ENCODE data around the gene MBOAT1.

Gene MBOAT1

DNA sequence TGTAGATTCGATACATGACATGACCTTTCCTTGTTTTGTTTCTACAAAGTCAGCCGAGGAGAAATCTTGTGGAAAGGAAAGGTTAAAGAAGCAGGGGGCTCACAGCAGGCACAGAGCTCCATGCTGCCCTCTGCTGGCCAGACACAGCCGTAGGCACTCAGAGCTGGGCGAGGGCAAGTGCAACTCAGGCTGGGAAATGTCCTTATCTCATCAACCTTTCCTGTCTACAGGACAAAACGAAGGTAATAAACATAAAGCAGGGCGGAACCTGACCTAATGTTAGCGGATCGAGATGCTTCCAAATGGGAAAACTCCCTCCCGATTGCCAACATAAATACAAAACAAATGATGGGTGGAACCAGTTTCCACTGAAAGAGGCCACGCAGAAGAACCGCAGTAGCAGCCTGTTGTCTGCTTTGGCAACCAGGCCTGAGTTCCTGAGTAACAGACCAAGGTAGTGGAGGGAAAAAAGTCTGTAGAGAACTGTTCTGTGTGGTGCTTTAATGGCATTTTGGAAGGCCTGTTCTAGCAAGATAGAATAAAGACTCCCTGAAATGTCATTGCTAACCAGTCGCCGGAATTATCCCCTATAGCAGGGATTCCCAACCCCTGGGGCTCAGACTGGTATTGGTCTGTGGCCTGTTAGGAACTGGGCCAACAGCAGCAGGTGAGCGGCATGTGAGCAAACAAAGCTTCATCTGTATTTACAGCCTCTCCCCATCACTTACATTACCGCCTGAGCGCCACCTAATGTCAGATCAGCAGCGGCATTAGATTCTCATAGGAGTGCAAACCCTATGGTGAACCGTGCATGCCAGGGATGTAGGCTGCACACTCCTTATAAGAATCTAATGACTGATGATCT, 85.2 kb downstream of the MBOAT1 start:
- no peak overlapping the region for H3K4me3 ChIP-seq (ENCODE audit: insufficient read depth, low read depth, low read length, poor library complexity, severe bottlenecking)
- H3K27me3 ChIP-seq (replicated peaks; ENCODE audit: control insufficient read depth, insufficient read depth, low read length, poor library complexity, severe bottlenecking), result no peaks in the 10 kb centered on the region
- no peak overlapping the region for H3K27ac ChIP-seq (ENCODE audit: insufficient read depth, low read length, poor library complexity, severe bottlenecking)
- peaks cover 7% of the 10 kb centered on the region for H3K36me3 ChIP-seq (ENCODE audit: control insufficient read depth, insufficient read depth, low read length)
- no peaks in the 10 kb centered on the region for H3K9me3 ChIP-seq (ENCODE audit: control insufficient read depth, low read length)
- DNase-seq, result peak in 1 of 3 donors; percentile 28
- H3K4me1 ChIP-seq (ENCODE audit: control insufficient read depth, insufficient read depth, low read length, poor library complexity, severe bottlenecking), result no peaks in the 10 kb centered on the region

DNA sequence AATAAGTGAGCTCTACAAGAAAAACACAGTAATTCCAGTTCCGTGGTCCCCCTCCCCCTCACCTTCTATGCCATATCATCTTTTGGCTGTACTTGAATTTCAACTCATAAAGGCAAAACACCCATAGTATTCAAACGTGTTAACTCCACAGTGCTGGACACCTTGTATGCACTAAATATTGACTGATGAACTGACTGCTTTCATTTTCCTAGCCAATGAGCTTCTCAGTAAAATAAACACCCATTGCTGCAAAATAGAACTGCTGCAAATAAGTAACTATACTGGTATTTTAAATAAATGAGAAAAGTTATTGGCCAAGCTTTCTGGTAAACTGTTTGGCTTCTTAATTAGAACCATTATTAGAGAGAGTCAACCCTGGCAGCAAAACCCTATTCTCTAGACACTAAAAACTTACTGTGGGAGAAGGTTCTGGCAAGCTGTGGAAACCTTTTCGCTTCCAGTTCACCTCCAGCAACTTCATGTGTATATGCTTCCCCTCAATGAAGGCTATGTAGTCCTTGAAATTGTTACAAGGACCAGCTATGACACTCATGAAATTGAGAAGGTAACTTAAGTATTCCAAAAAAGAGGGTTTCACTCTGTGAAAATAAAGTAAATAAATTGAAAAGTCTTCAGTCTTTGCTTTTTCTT, 86.0 kb downstream of the MBOAT1 start:
- no peak overlapping the region for H3K4me3 ChIP-seq (ENCODE audit: insufficient read depth, low read depth, low read length, poor library complexity, severe bottlenecking)
- H3K27me3 ChIP-seq (replicated peaks; ENCODE audit: control insufficient read depth, insufficient read depth, low read length, poor library complexity, severe bottlenecking), result no peaks in the 10 kb centered on the region
- no peaks in the 10 kb centered on the region for H3K9me3 ChIP-seq (ENCODE audit: control insufficient read depth, low read length)
- no peaks in the 10 kb centered on the region for H3K4me1 ChIP-seq (ENCODE audit: control insufficient read depth, insufficient read depth, low read length, poor library complexity, severe bottlenecking)
- peaks cover 7% of the 10 kb centered on the region for H3K36me3 ChIP-seq (ENCODE audit: control insufficient read depth, insufficient read depth, low read length)
- H3K27ac ChIP-seq (ENCODE audit: insufficient read depth, low read length, poor library complexity, severe bottlenecking), result no peak overlapping the region
- DNase-seq, result no peak

DNA sequence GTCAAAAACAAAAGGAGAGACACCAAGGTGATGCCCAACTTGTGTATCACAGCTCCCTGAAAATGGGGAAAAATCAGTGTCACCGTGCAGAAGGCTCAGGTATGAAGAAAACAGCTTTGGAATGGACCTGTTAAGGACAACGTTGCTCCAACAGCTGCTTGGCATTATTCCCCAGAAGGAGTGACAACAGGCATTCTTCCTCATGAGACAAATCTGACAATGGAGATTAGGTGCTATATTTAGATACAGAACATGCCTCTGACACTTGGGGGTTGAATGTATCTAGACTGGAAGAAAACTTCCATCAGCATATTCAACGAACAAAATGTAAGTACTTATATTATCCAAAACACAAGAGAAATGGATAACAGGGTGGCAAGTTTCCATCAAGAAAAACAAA, 87.7 kb downstream of the MBOAT1 start:
- Histone ChIP-seq H3K27ac (ENCODE audit: insufficient read depth, low read length, poor library complexity, severe bottlenecking) (no peak overlapping the region), H3K4me1 (ENCODE audit: control insufficient read depth, insufficient read depth, low read length, poor library complexity, severe bottlenecking) (no peaks in the 10 kb centered on the region), H3K27me3 (replicated peaks; ENCODE audit: control insufficient read depth, insufficient read depth, low read length, poor library complexity, severe bottlenecking) (no peaks in the 10 kb centered on the region), H3K36me3 (ENCODE audit: control insufficient read depth, insufficient read depth, low read length) (peaks cover 7% of the 10 kb centered on the region), H3K4me3 (ENCODE audit: insufficient read depth, low read depth, low read length, poor library complexity, severe bottlenecking) (no peak overlapping the region), H3K9me3 (ENCODE audit: control insufficient read depth, low read length) (no peaks in the 10 kb centered on the region)
- DNase-seq, result no peak

DNA sequence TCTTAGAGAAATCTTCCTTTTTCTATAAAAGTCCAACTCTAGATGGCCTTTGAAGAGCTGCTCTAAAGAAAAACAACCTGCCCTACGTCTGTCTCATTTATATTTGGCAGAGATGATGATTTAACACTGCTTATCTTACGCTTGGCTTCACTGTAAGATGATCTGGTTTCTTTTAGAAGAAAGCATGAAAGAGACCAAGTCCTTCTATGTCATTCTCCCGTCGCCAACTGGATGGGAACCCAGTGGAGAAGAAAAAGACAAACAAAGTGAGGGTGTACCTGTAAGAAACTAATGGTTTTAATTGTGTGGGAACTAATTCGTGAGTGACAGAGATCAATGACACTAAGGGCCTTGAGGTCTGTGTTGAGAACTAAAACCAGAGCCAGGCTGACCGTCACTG, 92.8 kb downstream of the MBOAT1 start:
- Histone ChIP-seq H3K9me3 (ENCODE audit: control insufficient read depth, low read length) (no peaks in the 10 kb centered on the region), H3K4me1 (ENCODE audit: control insufficient read depth, insufficient read depth, low read length, poor library complexity, severe bottlenecking) (no peaks in the 10 kb centered on the region), H3K36me3 (ENCODE audit: control insufficient read depth, insufficient read depth, low read length) (peaks cover 4% of the 10 kb centered on the region), H3K4me3 (ENCODE audit: insufficient read depth, low read depth, low read length, poor library complexity, severe bottlenecking) (no peak overlapping the region), H3K27me3 (replicated peaks; ENCODE audit: control insufficient read depth, insufficient read depth, low read length, poor library complexity, severe bottlenecking) (no peaks in the 10 kb centered on the region), H3K27ac (ENCODE audit: insufficient read depth, low read length, poor library complexity, severe bottlenecking) (no peak overlapping the region)
- DNase-seq, result no peak

DNA sequence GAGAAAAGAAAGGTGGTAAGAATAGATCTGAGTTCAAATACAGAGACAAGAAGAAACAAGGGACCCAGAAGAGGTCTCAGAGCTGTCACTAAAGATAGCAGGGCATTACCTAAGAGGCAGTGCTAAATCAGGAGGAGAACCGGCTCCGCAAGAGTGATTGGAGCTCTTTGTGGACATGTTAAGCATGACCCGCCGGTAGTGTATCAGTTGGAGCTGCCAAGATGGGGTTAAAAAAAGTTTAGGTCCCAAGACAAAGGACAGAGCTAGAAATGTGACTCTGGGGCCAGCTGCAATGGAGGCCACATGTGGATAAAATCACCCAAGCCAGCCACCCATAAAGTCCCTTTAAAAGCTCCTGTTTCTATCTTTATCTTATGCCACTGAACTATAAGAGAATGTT, 93.4 kb downstream of the MBOAT1 start:
- Histone ChIP-seq H3K36me3 (ENCODE audit: control insufficient read depth, insufficient read depth, low read length) (peaks cover 4% of the 10 kb centered on the region), H3K4me1 (ENCODE audit: control insufficient read depth, insufficient read depth, low read length, poor library complexity, severe bottlenecking) (no peaks in the 10 kb centered on the region), H3K9me3 (ENCODE audit: control insufficient read depth, low read length) (no peaks in the 10 kb centered on the region), H3K27me3 (replicated peaks; ENCODE audit: control insufficient read depth, insufficient read depth, low read length, poor library complexity, severe bottlenecking) (no peaks in the 10 kb centered on the region), H3K27ac (ENCODE audit: insufficient read depth, low read length, poor library complexity, severe bottlenecking) (no peak overlapping the region), H3K4me3 (ENCODE audit: insufficient read depth, low read depth, low read length, poor library complexity, severe bottlenecking) (no peak overlapping the region)
- DNase-seq, result no peak

DNA sequence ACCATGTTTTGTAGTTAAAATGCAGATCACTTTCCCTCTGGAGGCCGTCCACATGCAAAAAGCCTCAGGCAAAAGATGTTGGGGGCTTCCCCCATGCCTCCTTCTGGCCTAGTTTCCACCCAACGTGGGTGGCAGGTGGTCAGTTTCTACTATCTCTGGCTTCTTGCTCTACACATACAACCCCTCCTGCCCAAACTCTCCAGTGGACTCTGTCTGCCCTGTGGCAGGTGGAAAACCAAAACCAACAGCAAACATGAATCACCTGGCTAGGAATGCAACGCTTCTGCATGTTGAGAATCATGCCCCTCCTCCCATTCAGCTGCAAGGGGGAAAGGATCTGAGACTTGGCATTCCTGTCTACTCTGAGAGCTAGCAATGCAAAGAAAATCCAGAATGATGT, 94.8 kb downstream of the MBOAT1 start:
- H3K27me3 ChIP-seq (replicated peaks; ENCODE audit: control insufficient read depth, insufficient read depth, low read length, poor library complexity, severe bottlenecking), result no peaks in the 10 kb centered on the region
- DNase-seq, result no peak
- peaks cover 9% of the 10 kb centered on the region for H3K36me3 ChIP-seq (ENCODE audit: control insufficient read depth, insufficient read depth, low read length)
- no peak overlapping the region for H3K27ac ChIP-seq (ENCODE audit: insufficient read depth, low read length, poor library complexity, severe bottlenecking)
- no peak overlapping the region for H3K4me3 ChIP-seq (ENCODE audit: insufficient read depth, low read depth, low read length, poor library complexity, severe bottlenecking)
- no peaks in the 10 kb centered on the region for H3K9me3 ChIP-seq (ENCODE audit: control insufficient read depth, low read length)
- no peaks in the 10 kb centered on the region for H3K4me1 ChIP-seq (ENCODE audit: control insufficient read depth, insufficient read depth, low read length, poor library complexity, severe bottlenecking)

DNA sequence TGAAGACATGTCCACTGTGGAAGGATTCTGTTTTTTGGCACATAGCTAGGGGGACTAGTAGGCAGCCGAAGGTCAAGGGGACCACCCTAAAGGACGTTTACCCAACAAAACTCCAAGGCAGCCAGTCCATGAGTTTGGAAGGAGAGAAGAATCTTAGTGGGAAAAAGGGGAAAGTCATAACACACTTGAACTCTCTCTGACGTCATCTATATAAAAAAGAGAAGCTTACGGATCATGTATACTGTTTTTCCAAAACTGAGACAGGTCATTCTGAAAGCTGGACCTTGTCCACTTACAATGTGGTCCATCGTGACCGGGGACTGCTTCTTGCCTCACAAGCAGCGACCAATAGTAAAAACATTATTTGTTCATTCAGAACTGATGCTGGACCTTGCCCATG, 95.5 kb downstream of the MBOAT1 start:
- peaks cover 9% of the 10 kb centered on the region for H3K36me3 ChIP-seq (ENCODE audit: control insufficient read depth, insufficient read depth, low read length)
- no peaks in the 10 kb centered on the region for H3K4me1 ChIP-seq (ENCODE audit: control insufficient read depth, insufficient read depth, low read length, poor library complexity, severe bottlenecking)
- no peak for DNase-seq
- no peaks in the 10 kb centered on the region for H3K9me3 ChIP-seq (ENCODE audit: control insufficient read depth, low read length)
- no peaks in the 10 kb centered on the region for H3K27me3 ChIP-seq (replicated peaks; ENCODE audit: control insufficient read depth, insufficient read depth, low read length, poor library complexity, severe bottlenecking)
- H3K4me3 ChIP-seq (ENCODE audit: insufficient read depth, low read depth, low read length, poor library complexity, severe bottlenecking), result no peak overlapping the region
- no peak overlapping the region for H3K27ac ChIP-seq (ENCODE audit: insufficient read depth, low read length, poor library complexity, severe bottlenecking)

DNA sequence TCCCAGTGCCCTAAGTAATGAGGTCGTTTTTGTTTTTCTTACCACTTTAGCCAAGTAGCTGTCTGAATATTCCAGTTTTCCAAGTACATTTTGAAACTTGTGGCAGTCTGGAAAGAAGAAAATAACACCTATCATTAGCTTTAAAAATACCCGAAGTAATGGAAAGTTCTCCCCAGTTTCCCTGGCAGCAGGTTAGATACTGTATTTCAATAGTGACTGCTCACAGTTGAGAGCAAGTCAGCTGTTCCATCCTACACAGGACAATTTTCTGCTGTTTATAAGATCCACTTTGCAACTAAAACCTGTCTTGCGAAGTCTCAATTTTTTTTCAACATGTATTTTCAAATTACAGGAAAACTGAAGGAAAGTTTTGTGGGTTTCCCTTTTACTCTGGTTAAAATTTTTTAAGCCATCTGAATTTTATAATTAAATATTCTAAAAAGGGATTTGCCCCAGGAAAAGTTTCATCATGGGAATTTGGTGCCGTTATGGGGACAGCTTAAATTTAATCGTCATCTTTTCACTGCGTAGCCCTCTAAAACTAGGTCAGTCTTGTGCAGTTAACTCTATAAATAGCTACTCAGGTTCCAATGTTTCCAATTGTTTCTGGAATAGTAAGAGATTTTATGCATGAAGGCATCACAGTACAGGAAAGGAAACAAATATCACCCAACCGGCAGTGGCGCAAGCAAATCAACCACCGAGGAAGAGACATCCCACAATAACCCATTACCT, 96.9 kb downstream of the MBOAT1 start:
- no peaks in the 10 kb centered on the region for H3K9me3 ChIP-seq (ENCODE audit: control insufficient read depth, low read length)
- H3K27me3 ChIP-seq (replicated peaks; ENCODE audit: control insufficient read depth, insufficient read depth, low read length, poor library complexity, severe bottlenecking), result no peaks in the 10 kb centered on the region
- H3K27ac ChIP-seq (ENCODE audit: insufficient read depth, low read length, poor library complexity, severe bottlenecking), result no peak overlapping the region
- no peak overlapping the region for H3K4me3 ChIP-seq (ENCODE audit: insufficient read depth, low read depth, low read length, poor library complexity, severe bottlenecking)
- no peaks in the 10 kb centered on the region for H3K4me1 ChIP-seq (ENCODE audit: control insufficient read depth, insufficient read depth, low read length, poor library complexity, severe bottlenecking)
- H3K36me3 ChIP-seq (ENCODE audit: control insufficient read depth, insufficient read depth, low read length), result peaks cover 9% of the 10 kb centered on the region
- no peak for DNase-seq

DNA sequence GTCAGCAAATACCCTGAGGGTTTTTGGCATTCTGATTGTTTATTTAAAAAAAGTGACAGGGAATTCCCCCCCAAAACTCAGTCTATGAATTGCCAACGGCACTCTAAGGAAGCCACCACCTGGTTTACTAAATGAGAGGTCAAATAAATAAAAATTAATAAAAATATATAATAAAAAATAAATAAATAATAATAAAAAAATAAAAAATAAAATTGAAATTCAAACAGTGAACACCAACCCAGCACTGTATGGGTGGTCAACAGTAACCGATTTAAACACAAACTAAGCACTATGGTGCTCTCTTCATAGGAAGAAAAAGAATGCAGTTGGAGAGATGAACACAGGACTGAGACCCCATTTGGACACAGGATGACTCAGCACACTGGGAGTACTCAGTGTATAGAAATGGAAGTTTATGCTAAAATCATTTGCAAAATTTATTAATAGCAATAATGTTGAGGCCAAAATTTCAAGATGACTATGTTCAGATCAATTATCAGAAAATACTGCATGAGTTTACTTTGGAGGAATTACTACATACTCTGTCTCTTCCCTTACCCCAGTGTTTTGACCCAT, 98.5 kb downstream of the MBOAT1 start:
- no peak for DNase-seq
- Histone ChIP-seq H3K4me3 (ENCODE audit: insufficient read depth, low read depth, low read length, poor library complexity, severe bottlenecking) (no peak overlapping the region), H3K27ac (ENCODE audit: insufficient read depth, low read length, poor library complexity, severe bottlenecking) (no peak overlapping the region), H3K27me3 (replicated peaks; ENCODE audit: control insufficient read depth, insufficient read depth, low read length, poor library complexity, severe bottlenecking) (no peaks in the 10 kb centered on the region), H3K4me1 (ENCODE audit: control insufficient read depth, insufficient read depth, low read length, poor library complexity, severe bottlenecking) (no peaks in the 10 kb centered on the region), H3K36me3 (ENCODE audit: control insufficient read depth, insufficient read depth, low read length) (peaks cover 13% of the 10 kb centered on the region), H3K9me3 (ENCODE audit: control insufficient read depth, low read length) (no peaks in the 10 kb centered on the region)

All from effector memory CD4-positive, alpha-beta T cell (primary cell).